HG02973 (cell line): Measurements from ENCODE around the gene SV2B.

Source experiments
- ATAC-seq: cut with Tn5 transposase; IDR thresholded peaks from one replicate; pipeline ENCODE4 v1.9.1; 2021; ENCODE audit warnings: moderate library complexity; ENCODE audit not compliant: unreplicated experiment

The SV2B gene

DNA sequence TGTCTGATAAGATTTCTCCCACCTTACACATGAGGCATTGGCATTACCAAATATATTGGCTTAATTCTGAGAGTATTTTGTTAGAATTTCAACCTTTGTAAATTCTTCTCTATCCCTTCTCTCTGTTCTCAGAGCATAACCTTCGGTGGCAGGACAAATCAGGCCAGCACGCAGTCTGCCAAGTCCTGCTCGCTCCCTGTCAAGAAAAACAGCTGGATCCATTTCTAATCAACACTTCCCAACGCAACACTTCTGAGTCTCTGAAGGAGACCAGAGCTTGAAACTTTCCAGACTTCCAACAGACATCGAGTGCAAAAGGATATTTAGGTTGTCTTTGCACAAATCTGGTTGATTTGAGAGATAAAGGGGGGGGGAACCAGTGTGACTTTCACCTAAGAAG is 125.7 kb downstream of the SV2B start:
- ATAC-seq, result no peak

DNA sequence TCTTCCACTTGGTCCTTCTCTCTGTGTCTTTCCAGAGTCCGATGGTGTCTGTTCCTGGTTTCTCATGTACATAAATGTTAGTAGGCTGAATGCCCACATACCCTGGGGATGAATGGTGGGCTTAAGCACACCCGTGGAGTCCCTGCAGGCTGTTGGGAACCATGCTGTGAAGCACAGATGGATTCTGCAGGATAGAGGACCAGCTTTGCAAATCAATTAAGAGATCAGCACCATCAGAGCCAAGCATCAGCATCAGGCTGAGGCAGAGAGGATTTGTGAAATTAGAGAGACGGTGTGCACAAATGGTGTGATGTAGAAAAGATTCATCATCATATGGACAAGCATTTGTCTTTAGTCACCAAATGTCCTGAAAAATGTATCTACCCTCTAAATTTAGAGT is 127.1 kb downstream of the SV2B start:
- no peak for ATAC-seq

- ATAC-seq, result no peak
These were observed 127.7 kb downstream of the SV2B start for GRCh38 chr15:91227766-91228165.

- no peak for ATAC-seq
These were observed 128.3 kb downstream of the SV2B start for GRCh38 chr15:91228383-91228782.

DNA sequence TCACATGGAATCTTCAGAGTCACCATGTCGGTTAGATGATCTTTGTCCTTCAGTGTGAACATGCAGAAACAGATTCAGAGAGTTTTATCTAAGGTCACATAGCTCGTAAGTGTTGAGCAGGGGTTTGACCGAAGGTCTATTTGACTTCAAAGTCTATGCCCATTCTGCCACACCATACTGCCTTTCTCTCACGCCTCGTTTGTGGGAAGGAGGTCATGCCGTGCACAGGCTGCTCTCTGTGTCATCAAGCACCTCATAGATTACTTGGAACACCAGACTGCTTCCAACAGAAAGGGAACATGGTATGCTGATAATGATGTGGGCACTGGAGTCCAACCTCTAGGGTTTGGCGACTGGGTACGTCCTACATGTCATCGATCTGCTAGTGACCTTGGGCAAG is 128.8 kb downstream of the SV2B start:
- no peak for ATAC-seq

GRCh38 chr15:91231703-91232102 is 131.6 kb downstream of the SV2B start:
- no peak for ATAC-seq

DNA sequence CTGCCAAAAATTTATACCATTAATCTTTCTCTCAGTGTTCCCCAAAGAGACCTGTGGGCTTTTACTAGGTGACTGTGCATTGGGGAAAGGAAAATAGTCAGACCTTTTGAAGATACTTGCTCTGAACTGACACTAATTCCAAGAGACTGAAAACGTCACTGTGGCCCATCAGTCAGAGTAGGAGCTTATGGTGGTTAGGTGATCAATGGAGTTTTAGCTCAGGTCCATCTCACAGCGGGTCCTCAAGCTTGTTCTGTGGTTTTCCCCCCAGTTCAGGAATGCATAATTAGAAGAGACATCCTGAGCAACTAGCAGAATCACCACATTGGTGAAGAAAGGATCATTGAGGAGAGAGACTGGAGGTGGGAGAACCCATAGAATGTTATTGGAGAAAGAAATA is 134.7 kb downstream of the SV2B start:
- ATAC-seq, result no peak

DNA sequence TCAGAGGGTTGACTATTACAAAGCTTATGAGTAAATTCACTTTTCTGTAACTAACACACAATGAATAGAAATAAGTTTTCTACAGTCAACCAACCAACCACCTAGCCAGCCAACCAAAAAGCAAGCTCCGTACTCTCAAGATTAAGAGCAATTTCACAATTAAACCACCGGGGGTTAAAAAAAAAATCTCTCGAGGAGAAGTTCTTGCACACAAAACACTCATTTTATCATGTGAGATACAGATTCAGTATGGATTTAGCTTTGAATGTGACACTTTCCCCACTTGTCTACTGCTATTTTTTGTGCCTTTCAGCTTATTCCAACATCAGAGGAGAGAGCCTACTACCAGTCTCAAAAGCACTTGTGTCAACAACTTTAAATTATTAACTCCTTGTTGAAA is 135.3 kb downstream of the SV2B start:
- no peak for ATAC-seq

- no peak for ATAC-seq
These were observed 137.4 kb downstream of the SV2B start for GRCh38 chr15:91237445-91237844.

- no peak for ATAC-seq
These were observed 138.8 kb downstream of the SV2B start for GRCh38 chr15:91238644-91239425.

DNA sequence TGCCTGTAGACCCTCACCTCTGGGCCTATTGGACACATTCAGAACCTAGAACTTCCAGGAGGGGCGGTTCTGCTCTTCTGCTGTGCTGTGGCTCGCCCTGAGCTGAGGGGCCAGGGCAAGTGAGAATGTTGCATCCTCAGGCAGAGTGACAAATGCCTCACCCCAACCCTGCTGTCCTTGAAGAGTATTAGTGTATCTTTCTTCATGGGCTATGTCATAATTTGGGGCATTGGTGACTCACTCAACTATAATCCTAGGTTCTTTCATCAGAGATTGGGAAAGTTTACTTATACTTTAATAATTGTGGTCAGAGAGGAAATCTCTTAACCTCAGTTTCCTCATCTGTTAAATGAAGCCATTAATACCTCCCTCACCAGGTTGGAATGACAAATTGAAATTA is 143.8 kb downstream of the SV2B start:
- no peak for ATAC-seq

- no peak for ATAC-seq
These were observed 144.9 kb downstream of the SV2B start for GRCh38 chr15:91244919-91245318.

- ATAC-seq, result no peak
These were observed 146.9 kb downstream of the SV2B start for GRCh38 chr15:91246998-91247397.

DNA sequence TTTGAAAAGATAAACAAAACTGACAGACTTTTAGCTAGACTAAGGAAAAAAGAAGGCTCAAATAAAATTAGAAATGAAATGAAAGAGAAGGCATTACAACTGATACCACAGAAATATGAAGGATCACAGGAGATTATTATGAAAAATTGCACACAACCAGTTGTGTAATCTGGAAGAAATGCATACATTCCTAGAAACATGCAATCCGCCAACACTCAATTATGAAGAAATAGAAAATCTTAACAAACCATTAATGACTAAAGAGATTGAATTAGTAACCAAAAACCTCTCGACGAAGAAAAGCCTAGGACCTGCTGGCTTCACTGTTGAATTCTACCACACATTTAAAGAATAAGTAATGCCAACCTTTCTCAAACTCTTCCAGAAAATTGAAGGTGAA is 149.5 kb downstream of the SV2B start:
- no peak for ATAC-seq

DNA sequence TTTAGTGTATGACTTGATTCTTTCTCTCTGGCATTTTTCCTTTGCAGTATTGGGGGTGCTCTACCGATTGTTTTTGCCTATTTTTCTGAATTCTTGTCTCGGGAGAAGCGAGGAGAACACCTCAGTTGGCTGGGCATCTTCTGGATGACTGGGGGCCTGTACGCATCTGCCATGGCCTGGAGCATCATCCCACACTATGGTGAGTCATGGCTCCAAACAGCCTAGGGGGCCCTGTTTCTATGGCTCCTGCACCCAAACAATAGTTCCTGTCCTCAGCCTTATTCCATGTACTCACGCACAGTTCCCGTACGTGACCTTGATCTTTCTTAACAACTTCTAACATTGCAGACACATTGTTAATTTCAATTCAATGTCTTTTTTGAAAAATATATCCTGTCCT is 152.3 kb downstream of the SV2B start:
- no peak for ATAC-seq

DNA sequence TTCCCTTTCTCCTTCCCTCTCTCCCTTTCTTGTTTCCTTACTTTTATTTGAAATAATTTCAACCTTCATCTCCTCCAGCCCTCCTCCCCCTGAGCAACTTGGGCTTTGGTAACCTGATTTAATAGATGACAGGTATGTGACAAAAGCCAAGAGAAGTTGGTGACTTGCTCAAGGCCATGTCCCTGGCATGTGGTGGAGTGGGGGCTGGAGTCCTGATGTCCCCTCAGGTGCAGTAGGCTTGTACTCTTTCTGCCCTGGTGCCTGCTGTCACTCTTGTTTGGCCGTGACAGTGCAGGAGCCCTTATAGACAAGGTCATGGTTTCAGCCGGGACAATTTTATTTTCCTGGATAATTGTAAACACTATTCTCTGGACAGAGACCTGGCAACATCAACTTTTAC is 152.7 kb downstream of the SV2B start:
- no peak for ATAC-seq

DNA sequence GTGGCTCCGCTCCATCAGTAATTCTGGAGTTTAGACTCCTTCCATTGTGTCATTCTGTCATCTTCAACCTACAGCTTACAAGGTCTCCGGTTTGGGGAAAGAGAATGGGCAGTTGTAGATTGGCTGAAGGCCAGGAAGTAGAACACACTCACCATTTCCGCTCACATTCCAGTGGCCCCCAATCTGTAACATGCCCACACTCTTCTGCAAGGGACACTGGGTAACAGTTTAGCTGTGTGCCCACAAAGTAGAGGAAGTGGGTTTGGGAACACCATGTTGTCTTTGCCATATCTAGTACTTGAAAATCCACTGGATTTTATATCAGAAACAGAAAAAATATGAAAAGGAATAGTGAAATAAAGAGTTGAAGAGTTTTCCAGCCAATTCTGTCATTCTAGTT is 153.5 kb downstream of the SV2B start:
- no peak for ATAC-seq

DNA sequence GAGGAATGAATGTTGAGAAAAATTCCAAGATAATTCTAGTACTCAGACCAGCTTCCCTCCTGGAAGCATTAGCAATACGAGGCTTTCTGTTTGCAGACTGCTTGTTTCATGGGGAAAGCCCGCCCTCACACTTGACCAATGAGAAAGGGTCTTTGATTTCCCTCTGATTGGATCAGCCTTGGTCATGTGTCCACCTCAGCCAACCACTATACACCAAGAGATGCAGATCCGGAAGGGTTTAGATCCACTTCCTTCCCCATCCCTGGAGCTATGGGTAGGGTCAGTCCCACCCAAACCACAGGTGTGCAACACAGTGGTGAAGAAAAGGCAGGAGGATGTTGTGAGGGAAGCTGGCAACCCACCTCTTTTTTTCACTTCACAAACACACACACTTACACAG is 154.7 kb downstream of the SV2B start:
- no peak for ATAC-seq

- no peak for ATAC-seq
These were observed 155.7 kb downstream of the SV2B start for GRCh38 chr15:91255670-91256192.

GRCh38 chr15:91257746-91258414 is 157.8 kb downstream of the SV2B start:
- ATAC-seq, result no peak

DNA sequence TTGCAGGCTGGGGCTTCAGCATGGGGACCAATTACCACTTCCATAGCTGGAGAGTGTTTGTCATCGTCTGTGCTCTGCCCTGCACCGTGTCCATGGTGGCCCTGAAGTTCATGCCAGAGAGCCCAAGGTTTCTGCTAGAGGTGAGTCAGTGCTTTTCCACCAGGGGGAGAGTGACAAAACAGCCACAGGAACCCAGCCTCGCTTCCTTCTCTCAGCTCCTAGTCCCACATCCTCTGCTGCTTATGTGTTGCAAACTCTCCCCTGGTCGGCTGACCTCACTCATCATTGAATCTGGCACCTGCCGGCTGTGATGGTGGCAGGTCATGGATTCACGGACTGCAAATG is 158.3 kb downstream of the SV2B start:
- ATAC-seq, result no peak

GRCh38 chr15:91259077-91259476 is 159.0 kb downstream of the SV2B start:
- ATAC-seq, result no peak

GRCh38 chr15:91261345-91261744 is 161.3 kb downstream of the SV2B start:
- no peak for ATAC-seq
